ENCODE data around the gene OARD1. TPM values are rescaled to one million over a fixed set of nuclear protein-coding genes. Genes with fewer than 3 reads are reported as not detected.

Gene OARD1
- total and polyA plus RNA-seq, 5 donors from 2014 or later, result 30.3 to 58.2 (median 53.5) TPM

GRCh38 chr6:41039060-41039998 is 32.8 kb downstream of the OARD1 start, which contains the start of gene UNC5CL:
TSS of gene UNC5CL (minus strand) at chr6:41039221. CDS start at chr6:41035074, 4,147 bp downstream.
- ATAC-seq (ENCODE audit: low read depth in 2 of 2), result peak; percentile 57 to 65
- H3K27ac Mint-ChIP-seq, result peak within 1 kb of the TSS in 2 of 3 donors; percentile 42 to 52
- no peaks in the 10 kb centered on the region for H3K27me3 Mint-ChIP-seq

GRCh38 chr6:41038205-41038604 is 34.0 kb downstream of the OARD1 start:
- ATAC-seq (ENCODE audit: low read depth in 2 of 2) (no peak), DNase-seq (no peak)
- H3K36me3 Mint-ChIP-seq, result peaks cover 11% of the 10 kb centered on the region
- no peak overlapping the region for H3K27ac Mint-ChIP-seq
- Histone ChIP-seq H3K4me1 (ENCODE audit: control insufficient read depth, insufficient read depth, low read length, poor library complexity, severe bottlenecking) (no peaks in the 10 kb centered on the region), H3K27ac (ENCODE audit: insufficient read depth, low read length, poor library complexity, severe bottlenecking) (no peak overlapping the region), H3K9me3 (ENCODE audit: control insufficient read depth in 2 of 2, low read length in 2 of 2) (no peaks in the 10 kb centered on the region), H3K4me3 (ENCODE audit: low read depth, low read length) (no peak overlapping the region), H3K27me3 (ENCODE audit: control insufficient read depth, insufficient read depth, low read length) (no peaks in the 10 kb centered on the region), H3K36me3 (ENCODE audit: control insufficient read depth, insufficient read depth, low read length) (no peaks in the 10 kb centered on the region)
- no peaks in the 10 kb centered on the region for H3K27me3 Mint-ChIP-seq
- peaks cover 0 to 5% (median 2%) of the 10 kb centered on the region in 4 donors for H3K4me1 Mint-ChIP-seq
- peaks cover 0 to 2% (median 0%) of the 10 kb centered on the region in 7 donors for H3K9me3 Mint-ChIP-seq
- no peak overlapping the region for H3K4me3 Mint-ChIP-seq

More at GRCh38 chr6:41039060-41039998, 32.8 kb downstream of the OARD1 start, which contains the start of gene UNC5CL:
- Mint-ChIP-seq H3K4me1 (peaks cover 0 to 5% (median 2%) of the 10 kb centered on the region in 4 donors), H3K4me3 (no peak within 1 kb of the TSS), H3K36me3 (peaks cover 9% of the 10 kb centered on the region), H3K9me3 (peaks cover 0 to 2% (median 0%) of the 10 kb centered on the region in 7 donors)
- H3K36me3 ChIP-seq (ENCODE audit: control insufficient read depth, insufficient read depth, low read length), result no peaks in the 10 kb centered on the region
- DNase-seq, result peak; percentile 35 to 71 (median 46)
- no peaks in the 10 kb centered on the region for H3K9me3 ChIP-seq (ENCODE audit: control insufficient read depth in 2 of 2, low read length in 2 of 2)
- H3K4me3 ChIP-seq (ENCODE audit: low read depth, low read length), result no peak within 1 kb of the TSS
- no peaks in the 10 kb centered on the region for H3K4me1 ChIP-seq (ENCODE audit: control insufficient read depth, insufficient read depth, low read length, poor library complexity, severe bottlenecking)
- H3K27me3 ChIP-seq (ENCODE audit: control insufficient read depth, insufficient read depth, low read length), result no peaks in the 10 kb centered on the region
- no peak within 1 kb of the TSS for H3K27ac ChIP-seq (ENCODE audit: insufficient read depth, low read length, poor library complexity, severe bottlenecking)

DNA sequence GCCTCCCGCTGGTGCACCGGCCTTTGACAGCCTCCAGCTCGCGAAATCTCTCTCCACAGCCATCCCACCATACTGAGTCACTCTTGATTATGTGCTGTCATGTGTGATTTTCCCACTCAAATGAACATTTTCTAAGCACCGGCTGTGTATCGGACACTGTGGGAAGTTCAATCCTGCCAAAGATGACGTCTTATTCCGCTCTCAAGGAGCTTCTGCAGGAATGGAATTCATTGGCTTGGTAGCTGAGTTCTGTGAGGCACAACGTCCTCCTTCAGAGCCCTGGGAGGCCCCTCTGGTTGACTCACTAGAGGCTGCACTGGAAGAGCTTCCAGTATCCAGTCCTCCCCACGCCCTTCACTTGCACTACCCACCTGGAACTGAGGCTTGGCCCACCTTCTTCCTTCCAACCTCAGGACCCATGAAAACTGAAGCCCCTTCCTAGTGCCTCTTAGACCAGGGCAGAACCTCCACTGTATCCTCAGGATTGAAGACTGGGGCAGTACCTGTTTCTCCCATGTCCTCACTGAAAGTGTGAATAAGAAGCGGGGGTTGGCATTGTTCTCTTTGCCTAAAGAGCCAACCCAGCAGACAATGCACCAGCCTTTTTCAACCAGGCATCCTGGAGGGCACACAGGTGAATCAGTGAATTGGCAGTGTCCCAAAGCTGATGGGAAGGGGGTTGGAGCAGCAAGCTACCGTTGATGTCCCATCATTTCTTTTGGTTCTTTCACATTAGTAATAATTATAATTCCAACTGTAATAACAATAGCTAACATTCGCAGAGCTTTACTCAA is 34.9 kb downstream of the OARD1 start:
- H3K27ac ChIP-seq (ENCODE audit: insufficient read depth, low read length, poor library complexity, severe bottlenecking), result no peak overlapping the region
- H3K4me1 ChIP-seq (ENCODE audit: control insufficient read depth, insufficient read depth, low read length, poor library complexity, severe bottlenecking), result no peaks in the 10 kb centered on the region
- no peaks in the 10 kb centered on the region for H3K27me3 Mint-ChIP-seq
- peaks cover 8% of the 10 kb centered on the region for H3K36me3 Mint-ChIP-seq
- H3K9me3 Mint-ChIP-seq, result peaks cover 0 to 2% (median 0%) of the 10 kb centered on the region in 7 donors
- H3K27me3 ChIP-seq (ENCODE audit: control insufficient read depth, insufficient read depth, low read length), result no peaks in the 10 kb centered on the region
- H3K27ac Mint-ChIP-seq, result no peak overlapping the region
- peaks cover 0 to 5% (median 2%) of the 10 kb centered on the region in 4 donors for H3K4me1 Mint-ChIP-seq
- no peaks in the 10 kb centered on the region for H3K36me3 ChIP-seq (ENCODE audit: control insufficient read depth, insufficient read depth, low read length)
- H3K4me3 ChIP-seq (ENCODE audit: low read depth, low read length), result no peak overlapping the region
- H3K4me3 Mint-ChIP-seq, result no peak overlapping the region
- no peaks in the 10 kb centered on the region for H3K9me3 ChIP-seq (ENCODE audit: control insufficient read depth in 2 of 2, low read length in 2 of 2)
- DNase-seq, result no peak
- ATAC-seq (ENCODE audit: low read depth in 2 of 2), result no peak

- no peaks in the 10 kb centered on the region for H3K36me3 ChIP-seq (ENCODE audit: control insufficient read depth, insufficient read depth, low read length)
- Mint-ChIP-seq H3K36me3 (peaks cover 3% of the 10 kb centered on the region), H3K27ac (peak overlapping the region in 1 of 3 donors; percentile 1)
These were observed 35.6 kb downstream of the OARD1 start for GRCh38 chr6:41036601-41037000.

GRCh38 chr6:41036186-41036585 is 36.0 kb downstream of the OARD1 start:
- Mint-ChIP-seq H3K36me3 (peaks cover 3% of the 10 kb centered on the region), H3K4me1 (peaks cover 0 to 5% (median 2%) of the 10 kb centered on the region in 4 donors), H3K4me3 (no peak overlapping the region), H3K9me3 (peaks cover 0 to 2% (median 0%) of the 10 kb centered on the region in 7 donors), H3K27me3 (no peaks in the 10 kb centered on the region), H3K27ac (no peak overlapping the region)
- Histone ChIP-seq H3K9me3 (ENCODE audit: control insufficient read depth in 2 of 2, low read length in 2 of 2) (no peaks in the 10 kb centered on the region), H3K36me3 (ENCODE audit: control insufficient read depth, insufficient read depth, low read length) (no peaks in the 10 kb centered on the region), H3K4me1 (ENCODE audit: control insufficient read depth, insufficient read depth, low read length, poor library complexity, severe bottlenecking) (no peaks in the 10 kb centered on the region), H3K4me3 (ENCODE audit: low read depth, low read length) (no peak overlapping the region), H3K27ac (ENCODE audit: insufficient read depth, low read length, poor library complexity, severe bottlenecking) (no peak overlapping the region), H3K27me3 (ENCODE audit: control insufficient read depth, insufficient read depth, low read length) (no peaks in the 10 kb centered on the region)
- DNase-seq (no peak), ATAC-seq (ENCODE audit: low read depth in 2 of 2) (no peak)

More at GRCh38 chr6:41036601-41037000, 35.6 kb downstream of the OARD1 start:
- Histone ChIP-seq H3K4me3 (ENCODE audit: low read depth, low read length) (no peak overlapping the region), H3K9me3 (ENCODE audit: control insufficient read depth in 2 of 2, low read length in 2 of 2) (no peaks in the 10 kb centered on the region), H3K27ac (ENCODE audit: insufficient read depth, low read length, poor library complexity, severe bottlenecking) (no peak overlapping the region), H3K4me1 (ENCODE audit: control insufficient read depth, insufficient read depth, low read length, poor library complexity, severe bottlenecking) (no peaks in the 10 kb centered on the region), H3K27me3 (ENCODE audit: control insufficient read depth, insufficient read depth, low read length) (no peaks in the 10 kb centered on the region)
- Mint-ChIP-seq H3K9me3 (peaks cover 0 to 2% (median 0%) of the 10 kb centered on the region in 7 donors), H3K27me3 (no peaks in the 10 kb centered on the region), H3K4me1 (peaks cover 0 to 5% (median 2%) of the 10 kb centered on the region in 4 donors), H3K4me3 (no peak overlapping the region)
- no peak for ATAC-seq (ENCODE audit: low read depth in 2 of 2)
- DNase-seq, result no peak

- Mint-ChIP-seq H3K4me1 (peaks cover 0 to 9% (median 7%) of the 10 kb centered on the region in 4 donors), H3K27me3 (no peaks in the 10 kb centered on the region), H3K27ac (no peak overlapping the region), H3K36me3 (peaks cover 3% of the 10 kb centered on the region), H3K4me3 (no peak overlapping the region), H3K9me3 (peaks cover 0 to 2% (median 0%) of the 10 kb centered on the region in 7 donors)
- no peak overlapping the region for H3K27ac ChIP-seq (ENCODE audit: insufficient read depth, low read length, poor library complexity, severe bottlenecking)
- no peak overlapping the region for H3K4me3 ChIP-seq (ENCODE audit: low read depth, low read length)
- ATAC-seq (ENCODE audit: low read depth in 2 of 2), result no peak
- no peaks in the 10 kb centered on the region for H3K36me3 ChIP-seq (ENCODE audit: control insufficient read depth, insufficient read depth, low read length)
- no peaks in the 10 kb centered on the region for H3K9me3 ChIP-seq (ENCODE audit: control insufficient read depth in 2 of 2, low read length in 2 of 2)
- no peaks in the 10 kb centered on the region for H3K27me3 ChIP-seq (ENCODE audit: control insufficient read depth, insufficient read depth, low read length)
- DNase-seq, result no peak
- peaks cover 6% of the 10 kb centered on the region for H3K4me1 ChIP-seq (ENCODE audit: control insufficient read depth, insufficient read depth, low read length, poor library complexity, severe bottlenecking)
These were observed 38.4 kb downstream of the OARD1 start for GRCh38 chr6:41033776-41034175.

DNA sequence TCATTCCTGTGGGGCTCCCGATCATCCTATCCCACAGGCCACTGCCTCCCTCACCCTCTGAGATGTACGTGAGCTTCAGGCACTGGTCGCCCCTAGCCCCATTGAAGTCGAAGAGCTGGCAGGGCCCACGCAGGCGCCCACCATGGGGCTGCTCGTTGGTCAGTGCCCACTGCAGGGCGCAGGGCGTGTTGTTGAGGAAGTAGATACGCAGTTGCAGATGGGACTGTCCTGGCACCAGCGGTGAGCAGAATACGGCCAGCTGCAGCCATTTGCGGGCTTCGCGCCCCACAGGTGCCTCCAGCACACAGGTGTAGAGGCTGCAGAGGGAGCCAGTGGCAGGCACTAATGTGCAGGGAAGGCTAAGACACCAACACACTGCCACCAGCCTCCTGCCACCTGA is 39.3 kb downstream of the OARD1 start:
- Mint-ChIP-seq H3K27me3 (no peaks in the 10 kb centered on the region), H3K27ac (no peak overlapping the region), H3K9me3 (peaks cover 0 to 2% (median 0%) of the 10 kb centered on the region in 7 donors), H3K4me3 (no peak overlapping the region), H3K36me3 (peaks cover 3% of the 10 kb centered on the region), H3K4me1 (peaks cover 0 to 15% (median 11%) of the 10 kb centered on the region in 4 donors)
- Histone ChIP-seq H3K4me3 (ENCODE audit: low read depth, low read length) (no peak overlapping the region), H3K27me3 (ENCODE audit: control insufficient read depth, insufficient read depth, low read length) (no peaks in the 10 kb centered on the region), H3K27ac (ENCODE audit: insufficient read depth, low read length, poor library complexity, severe bottlenecking) (no peak overlapping the region), H3K9me3 (ENCODE audit: control insufficient read depth in 2 of 2, low read length in 2 of 2) (no peaks in the 10 kb centered on the region), H3K4me1 (ENCODE audit: control insufficient read depth, insufficient read depth, low read length, poor library complexity, severe bottlenecking) (peaks cover 15% of the 10 kb centered on the region), H3K36me3 (ENCODE audit: control insufficient read depth, insufficient read depth, low read length) (no peaks in the 10 kb centered on the region)
- ATAC-seq (ENCODE audit: low read depth in 2 of 2) (no peak), DNase-seq (no peak)

All from CD4-positive, CD25-positive, alpha-beta regulatory T cell (primary cell).